Measurements from ENCODE around the gene THSD4. TPM values are rescaled to one million over a fixed set of nuclear protein-coding genes. Genes with fewer than 3 reads are reported as not detected.
"Not testable (repeated sequence)": the region's sequence is repeated elsewhere in the genome, so short reads cannot be mapped to it uniquely, and the experiment has no call there.

THSD4 gene
- total RNA-seq, 1 donor from 2014 or later = 1.4 TPM

DNA sequence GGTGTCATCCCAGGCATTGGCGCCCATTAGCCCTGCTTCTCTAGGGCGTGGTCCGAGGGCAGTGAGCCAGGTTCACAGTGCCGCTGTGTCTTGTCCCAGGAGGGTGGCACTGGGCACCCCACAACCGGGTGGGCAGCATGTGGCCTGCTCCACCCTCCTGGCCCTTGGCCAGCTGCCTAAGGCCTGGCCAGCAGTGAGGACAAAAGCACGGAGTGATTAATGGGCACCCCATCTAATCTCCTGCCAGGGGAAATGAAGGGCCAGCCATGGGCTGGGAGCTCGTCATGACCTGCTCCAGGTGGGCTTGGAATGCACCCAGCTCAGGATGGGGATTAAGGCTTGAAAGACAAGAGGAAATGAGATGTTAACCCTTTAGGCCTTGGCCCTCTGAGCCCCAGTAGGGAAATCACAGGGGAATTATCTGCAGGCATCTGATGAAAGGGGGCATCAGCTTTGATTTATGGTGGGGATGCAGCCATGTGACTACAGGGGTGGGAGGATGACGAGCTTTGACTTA lies 5.2 kb downstream of the THSD4 start:
- Mint-ChIP-seq H3K4me1 (peaks cover 14% of the 10 kb centered on the region), H3K27ac (ENCODE audit: unreplicated experiment) (no peak overlapping the region), H3K9me3 (no peaks in the 10 kb centered on the region), H3K27me3 (ENCODE audit: low read depth) (peaks cover 31% of the 10 kb centered on the region), H3K36me3 (ENCODE audit: low read depth) (no peaks in the 10 kb centered on the region), H3K4me3 (no peak overlapping the region)
- TF ChIP-seq CTCF (conservative IDR thresholded peaks at IDR 0.05) = no peak
- no peak for DNase-seq (ENCODE audit: low read depth, low spot score)

GRCh38 chr15:71121442-71121841 lies 6.2 kb downstream of the THSD4 start:
- TF ChIP-seq CTCF (conservative IDR thresholded peaks at IDR 0.05) = no peak
- Mint-ChIP-seq H3K27ac (ENCODE audit: unreplicated experiment) (no peak overlapping the region), H3K36me3 (ENCODE audit: low read depth) (no peaks in the 10 kb centered on the region), H3K4me1 (peaks cover 10% of the 10 kb centered on the region), H3K9me3 (no peaks in the 10 kb centered on the region), H3K4me3 (no peak overlapping the region), H3K27me3 (ENCODE audit: low read depth) (peaks cover 26% of the 10 kb centered on the region)
- no peak for DNase-seq (ENCODE audit: low read depth, low spot score)

- H3K9me3 Mint-ChIP-seq = peaks cover 3% of the 10 kb centered on the region
These were observed 9.9 kb downstream of the THSD4 start for GRCh38 chr15:71124937-71125790.

GRCh38 chr15:71125831-71126450 lies 10.7 kb downstream of the THSD4 start:
- H3K27ac Mint-ChIP-seq (ENCODE audit: unreplicated experiment) = no peak overlapping the region
- H3K36me3 Mint-ChIP-seq (ENCODE audit: low read depth) = peaks cover 3% of the 10 kb centered on the region
- peaks cover 3% of the 10 kb centered on the region for H3K9me3 Mint-ChIP-seq
- no peak for DNase-seq (ENCODE audit: low read depth, low spot score)
- H3K27me3 Mint-ChIP-seq (ENCODE audit: low read depth) = no peaks in the 10 kb centered on the region
- H3K4me3 Mint-ChIP-seq = no peak overlapping the region
- peaks cover 14% of the 10 kb centered on the region for H3K4me1 Mint-ChIP-seq
- TF ChIP-seq CTCF (conservative IDR thresholded peaks at IDR 0.05) = peak; percentile 37

More at GRCh38 chr15:71124937-71125790, 9.9 kb downstream of the THSD4 start:
- Mint-ChIP-seq H3K27me3 (ENCODE audit: low read depth) (no peaks in the 10 kb centered on the region), H3K36me3 (ENCODE audit: low read depth) (peaks cover 3% of the 10 kb centered on the region), H3K4me1 (peaks cover 14% of the 10 kb centered on the region), H3K4me3 (no peak overlapping the region), H3K27ac (ENCODE audit: unreplicated experiment) (no peak overlapping the region)
- TF ChIP-seq CTCF (conservative IDR thresholded peaks at IDR 0.05) = no peak
- DNase-seq (ENCODE audit: low read depth, low spot score) = no peak

GRCh38 chr15:71127083-71127482 lies 11.8 kb downstream of the THSD4 start:
- Mint-ChIP-seq H3K27ac (ENCODE audit: unreplicated experiment) (no peak overlapping the region), H3K9me3 (peaks cover 3% of the 10 kb centered on the region), H3K36me3 (ENCODE audit: low read depth) (peaks cover 3% of the 10 kb centered on the region), H3K4me3 (no peak overlapping the region), H3K27me3 (ENCODE audit: low read depth) (no peaks in the 10 kb centered on the region), H3K4me1 (peaks cover 7% of the 10 kb centered on the region)
- no peak for TF ChIP-seq CTCF (conservative IDR thresholded peaks at IDR 0.05)
- DNase-seq (ENCODE audit: low read depth, low spot score) = no peak

GRCh38 chr15:71128159-71128558 lies 12.9 kb downstream of the THSD4 start:
- H3K9me3 Mint-ChIP-seq; H3K27me3 Mint-ChIP-seq (ENCODE audit: low read depth); H3K4me3 Mint-ChIP-seq; DNase-seq (ENCODE audit: low read depth, low spot score); H3K27ac Mint-ChIP-seq (ENCODE audit: unreplicated experiment); H3K36me3 Mint-ChIP-seq (ENCODE audit: low read depth): not testable (repeated sequence)
- H3K4me1 Mint-ChIP-seq = peaks cover 12% of the 10 kb centered on the region
